Panc1 (cell line): ENCODE data around the gene SETD1A. TPM values are rescaled to one million over a fixed set of nuclear protein-coding genes. Genes with fewer than 3 reads are reported as not detected.

Experiments used
- ATAC-seq: fragments of 200-7000 bp; cut with Tn5 transposase; 2 replicates; pipeline ENCODE4 v1.9.1; 2020; ENCODE audit warnings: mild to moderate bottlenecking, moderate library complexity
- BruUV-seq: library from RNA; stranded (reverse); fragments of 400-500 nt; replicated peaks from 2 replicates; lab custom pipeline; 2021; lab: Mats Ljungman, UMichigan
- CTCF ChIA-PET: fragments of 300-600 bp; sonication (Branson Sonifier 250); formaldehyde crosslinking; loops from one replicate; lab custom pipeline; 2022; ENCODE audit warnings: antibody characterized with exemption; lab: Charles Lee
- POLR2A ChIA-PET: fragments of 300-600 bp; sonication (Branson Sonifier 250); formaldehyde crosslinking; loops from one replicate; lab custom pipeline; 2022; ENCODE audit warnings: antibody characterized with exemption; lab: Charles Lee
- DNase-seq: peaks from one replicate; pipeline ENCODE4 v3.0.0-alpha.2; 2010; ENCODE audit warnings: low read depth, low spot score
- H3K27ac ChIP-seq: 2 replicates; pipeline ENCODE4 v1.5.1; 2011; ENCODE audit warnings: mild to moderate bottlenecking, low read length, inconsistent platforms
- H3K27me3 ChIP-seq: fragments of 200-500 bp; sonication (Bioruptor generic); 2 replicates; pipeline ENCODE4 v1.6.0; 2014; ENCODE audit warnings: low read length, inconsistent platforms; ENCODE audit not compliant: control insufficient read depth, insufficient read depth
- H3K36me3 ChIP-seq: fragments of 200-500 bp; sonication (Bioruptor generic); 2 replicates; pipeline ENCODE4 v1.5.1; 2014; ENCODE audit warnings: inconsistent platforms, mild to moderate bottlenecking, low read length, moderate library complexity; ENCODE audit not compliant: control insufficient read depth, insufficient read depth
- H3K4me1 ChIP-seq: 2 replicates; pipeline ENCODE4 v1.5.1; 2011; ENCODE audit warnings: inconsistent platforms, mild to moderate bottlenecking, low read length, moderate library complexity; ENCODE audit not compliant: control insufficient read depth, insufficient read depth
- H3K4me3 ChIP-seq, 2 experiments: 2 replicates each; pipeline ENCODE4 v1.5.1; 2011 to 2012; ENCODE audit warnings: low read depth in 2 of 2, low read length in 2 of 2, mild to moderate bottlenecking in 2 of 2, inconsistent platforms in 1 of 2, moderate library complexity in 1 of 2
- H3K9me3 ChIP-seq: fragments of 200-500 bp; sonication (Bioruptor generic); 2 replicates; pipeline ENCODE4 v1.5.1; 2014; ENCODE audit warnings: low read depth, mild to moderate bottlenecking, inconsistent platforms, low read length, moderate library complexity; ENCODE audit not compliant: control insufficient read depth, insufficient read depth
- POLR2AphosphoS5 ChIP-seq: IDR thresholded peaks from 2 replicates; pipeline ENCODE4 v1.6.1; 2012; ENCODE audit warnings: mild to moderate bottlenecking, low read depth, low read length, moderate library complexity
- SIN3A ChIP-seq: IDR thresholded peaks from 2 replicates; pipeline ENCODE4 v1.6.1; 2012; ENCODE audit warnings: low read depth, mild to moderate bottlenecking, low read length, moderate library complexity, borderline replicate concordance; ENCODE audit not compliant: insufficient read depth
- TCF7L2 ChIP-seq: IDR thresholded peaks from 2 replicates; pipeline ENCODE4 v1.6.1; 2011; ENCODE audit warnings: mild to moderate bottlenecking, low read depth, low read length, inconsistent platforms
- in situ Hi-C: cut with HindIII; loops from 2 replicates; pipeline ENCODE4 v1.10.0; 2016; ENCODE audit warnings: low sequenced_read_pairs, low pct_unique_long_range_greater_than_20kb
- intact Hi-C: fragments of 100-400 bp; cut with micrococcal nuclease; formaldehyde crosslinking; loops from one replicate; pipeline ENCODE4 v1.10.0; 2022; ENCODE audit not compliant: unreplicated experiment
- total RNA-seq: library from RNA; stranded (reverse); gene quantifications from one replicate; pipeline ENCODE4 v1.2.1, GENCODE V29; 2021; ENCODE audit not compliant: unreplicated experiment
- TF ChIP-seq, protein P1 (sequence below), 2 experiments: IDR thresholded peaks; 2 replicates each; pipeline ENCODE4 v1.6.1; 2011 to 2012; ENCODE audit warnings: low read depth in 2 of 2, control low read depth in 1 of 2, low read length in 1 of 2, mild to moderate bottlenecking in 1 of 2, moderate library complexity in 1 of 2; ENCODE audit not compliant: insufficient read depth in 1 of 2
- TF ChIP-seq, protein P2 (sequence below): fragments of 450-650 bp; IDR thresholded peaks from 2 replicates; pipeline ENCODE4 v1.5.1; 2017; ENCODE audit warnings: mild to moderate bottlenecking

SETD1A gene
- total RNA-seq, 1 experiment from 2014 or later: 38.7 TPM

DNA sequence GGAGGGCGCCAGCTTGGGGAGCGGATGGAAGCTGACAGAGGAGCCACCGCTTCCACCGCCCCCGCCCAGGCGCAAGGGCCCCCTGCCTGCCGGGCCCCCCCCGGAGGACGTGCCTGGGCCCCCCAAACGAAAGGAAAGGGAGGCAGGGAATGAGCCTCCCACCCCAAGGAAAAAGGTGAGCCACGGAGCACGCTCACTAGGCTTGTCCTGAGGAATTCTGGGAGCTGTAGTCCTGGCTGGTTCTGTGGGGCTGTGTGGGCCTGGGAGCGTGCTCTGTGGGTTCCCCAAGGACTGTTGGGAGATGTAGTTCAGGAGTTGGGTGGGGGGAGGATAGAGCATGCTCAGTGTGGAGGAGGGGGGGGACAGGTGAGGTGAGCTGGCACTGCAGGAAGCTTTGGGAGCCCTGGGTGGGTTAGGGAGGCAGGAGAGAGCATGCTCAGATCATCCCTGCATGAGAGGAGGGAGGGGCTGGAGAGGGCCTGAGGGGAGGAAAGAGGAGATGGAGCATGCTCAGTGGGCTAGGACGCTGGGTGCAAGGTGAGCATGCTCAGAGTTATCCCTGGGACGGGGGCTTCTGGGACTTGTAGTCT lies 29.7 kb upstream of the SETD1A start:
- no peak overlapping the region for H3K27ac ChIP-seq
- ChIA-PET CTCF (interaction anchor here (0.8 kb wide), 1 partner anchor 117 kb away, joined by 14 read pairs; no protein-coding TSS in a partner anchor), POLR2A (no interaction called here)
- H3K9me3 ChIP-seq: no peaks in the 10 kb centered on the region
- no TSS peak for BruUV-seq
- H3K36me3 ChIP-seq: no peaks in the 10 kb centered on the region
- no peak overlapping the region for H3K4me3 ChIP-seq
- no peak for DNase-seq
- in situ Hi-C loops (no loop called here), intact Hi-C loops (no loop called here)
- ATAC-seq: peak; percentile 77
- H3K4me1 ChIP-seq: peaks cover 9% of the 10 kb centered on the region
- H3K27me3 ChIP-seq: no peaks in the 10 kb centered on the region
- TF ChIP-seq, protein P1, sequence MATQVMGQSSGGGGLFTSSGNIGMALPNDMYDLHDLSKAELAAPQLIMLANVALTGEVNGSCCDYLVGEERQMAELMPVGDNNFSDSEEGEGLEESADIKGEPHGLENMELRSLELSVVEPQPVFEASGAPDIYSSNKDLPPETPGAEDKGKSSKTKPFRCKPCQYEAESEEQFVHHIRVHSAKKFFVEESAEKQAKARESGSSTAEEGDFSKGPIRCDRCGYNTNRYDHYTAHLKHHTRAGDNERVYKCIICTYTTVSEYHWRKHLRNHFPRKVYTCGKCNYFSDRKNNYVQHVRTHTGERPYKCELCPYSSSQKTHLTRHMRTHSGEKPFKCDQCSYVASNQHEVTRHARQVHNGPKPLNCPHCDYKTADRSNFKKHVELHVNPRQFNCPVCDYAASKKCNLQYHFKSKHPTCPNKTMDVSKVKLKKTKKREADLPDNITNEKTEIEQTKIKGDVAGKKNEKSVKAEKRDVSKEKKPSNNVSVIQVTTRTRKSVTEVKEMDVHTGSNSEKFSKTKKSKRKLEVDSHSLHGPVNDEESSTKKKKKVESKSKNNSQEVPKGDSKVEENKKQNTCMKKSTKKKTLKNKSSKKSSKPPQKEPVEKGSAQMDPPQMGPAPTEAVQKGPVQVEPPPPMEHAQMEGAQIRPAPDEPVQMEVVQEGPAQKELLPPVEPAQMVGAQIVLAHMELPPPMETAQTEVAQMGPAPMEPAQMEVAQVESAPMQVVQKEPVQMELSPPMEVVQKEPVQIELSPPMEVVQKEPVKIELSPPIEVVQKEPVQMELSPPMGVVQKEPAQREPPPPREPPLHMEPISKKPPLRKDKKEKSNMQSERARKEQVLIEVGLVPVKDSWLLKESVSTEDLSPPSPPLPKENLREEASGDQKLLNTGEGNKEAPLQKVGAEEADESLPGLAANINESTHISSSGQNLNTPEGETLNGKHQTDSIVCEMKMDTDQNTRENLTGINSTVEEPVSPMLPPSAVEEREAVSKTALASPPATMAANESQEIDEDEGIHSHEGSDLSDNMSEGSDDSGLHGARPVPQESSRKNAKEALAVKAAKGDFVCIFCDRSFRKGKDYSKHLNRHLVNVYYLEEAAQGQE (IDR thresholded peaks at IDR 0.05; ENCODE audit: insufficient read depth in 1 of 2, low read depth in 2 of 2, low read length in 1 of 2): no peak
- TF ChIP-seq SIN3A (no peak), TCF7L2 (no peak), POLR2AphosphoS5 (no peak)
- TF ChIP-seq, protein P2, sequence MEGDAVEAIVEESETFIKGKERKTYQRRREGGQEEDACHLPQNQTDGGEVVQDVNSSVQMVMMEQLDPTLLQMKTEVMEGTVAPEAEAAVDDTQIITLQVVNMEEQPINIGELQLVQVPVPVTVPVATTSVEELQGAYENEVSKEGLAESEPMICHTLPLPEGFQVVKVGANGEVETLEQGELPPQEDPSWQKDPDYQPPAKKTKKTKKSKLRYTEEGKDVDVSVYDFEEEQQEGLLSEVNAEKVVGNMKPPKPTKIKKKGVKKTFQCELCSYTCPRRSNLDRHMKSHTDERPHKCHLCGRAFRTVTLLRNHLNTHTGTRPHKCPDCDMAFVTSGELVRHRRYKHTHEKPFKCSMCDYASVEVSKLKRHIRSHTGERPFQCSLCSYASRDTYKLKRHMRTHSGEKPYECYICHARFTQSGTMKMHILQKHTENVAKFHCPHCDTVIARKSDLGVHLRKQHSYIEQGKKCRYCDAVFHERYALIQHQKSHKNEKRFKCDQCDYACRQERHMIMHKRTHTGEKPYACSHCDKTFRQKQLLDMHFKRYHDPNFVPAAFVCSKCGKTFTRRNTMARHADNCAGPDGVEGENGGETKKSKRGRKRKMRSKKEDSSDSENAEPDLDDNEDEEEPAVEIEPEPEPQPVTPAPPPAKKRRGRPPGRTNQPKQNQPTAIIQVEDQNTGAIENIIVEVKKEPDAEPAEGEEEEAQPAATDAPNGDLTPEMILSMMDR: no peak

DNA sequence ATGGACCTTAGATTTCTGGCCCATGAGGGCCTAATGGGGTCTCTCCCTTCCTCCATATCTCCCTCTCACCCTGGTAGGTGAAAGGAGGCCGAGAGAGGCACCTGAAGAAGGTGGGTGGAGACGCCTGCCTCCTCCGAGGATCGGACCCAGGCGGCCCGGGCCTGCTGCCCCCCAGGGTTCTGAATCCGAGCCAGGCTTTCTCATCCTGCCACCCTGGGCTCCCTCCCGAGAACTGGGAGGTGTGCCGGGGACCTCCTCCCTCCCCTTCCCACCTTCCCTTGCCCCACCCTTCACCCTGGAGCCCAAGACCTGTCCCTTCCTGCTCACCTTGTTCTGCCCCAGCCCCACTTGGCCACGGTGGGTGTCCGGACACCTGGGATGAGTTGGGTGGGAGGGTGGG lies 29.2 kb upstream of the SETD1A start:
- no peak for DNase-seq
- intact Hi-C loops: no loop called here
- Histone ChIP-seq H3K36me3 (no peaks in the 10 kb centered on the region), H3K27ac (no peak overlapping the region), H3K4me3 (no peak overlapping the region), H3K27me3 (no peaks in the 10 kb centered on the region), H3K4me1 (peaks cover 9% of the 10 kb centered on the region), H3K9me3 (no peaks in the 10 kb centered on the region)
- no peak for ATAC-seq
- ChIA-PET POLR2A (no interaction called here), CTCF (no interaction called here)
- no TSS peak for BruUV-seq
- in situ Hi-C loops: no loop called here
- no peak for TF ChIP-seq POLR2AphosphoS5

DNA sequence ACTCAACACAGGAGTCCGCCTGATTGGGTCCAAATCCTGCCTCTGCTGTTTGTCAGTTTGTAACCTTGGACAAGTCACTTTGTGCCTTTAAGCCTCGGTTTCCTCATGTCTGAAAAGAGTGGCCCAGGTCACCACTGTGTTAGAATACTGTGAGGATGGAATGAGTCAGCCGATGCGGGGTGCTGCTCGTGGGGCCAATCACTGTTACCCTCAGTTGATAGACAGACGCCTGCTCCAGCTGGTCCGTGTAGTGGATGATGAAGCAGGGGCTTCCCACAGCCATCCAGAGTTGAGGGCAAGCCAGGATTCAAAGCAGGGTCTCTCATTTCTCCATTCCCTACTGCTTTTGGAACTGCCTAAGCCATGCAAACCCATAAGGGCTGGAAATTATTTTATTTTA lies 28.4 kb upstream of the SETD1A start:
- Histone ChIP-seq H3K4me1 (peaks cover 9% of the 10 kb centered on the region), H3K27ac (no peak overlapping the region), H3K9me3 (no peaks in the 10 kb centered on the region), H3K4me3 (no peak overlapping the region), H3K27me3 (no peaks in the 10 kb centered on the region), H3K36me3 (no peaks in the 10 kb centered on the region)
- ATAC-seq (no peak), DNase-seq (no peak)
- in situ Hi-C loops: no loop called here
- TF ChIP-seq POLR2AphosphoS5: no peak
- TF ChIP-seq TCF7L2: no peak
- TF ChIP-seq, protein P1 (IDR thresholded peaks at IDR 0.05; ENCODE audit: insufficient read depth in 1 of 2, low read depth in 2 of 2, low read length in 1 of 2): no peak
- TF ChIP-seq SIN3A: no peak
- TF ChIP-seq, protein P2: no peak
- no TSS peak for BruUV-seq
- ChIA-PET CTCF (interaction anchor here (1.0 kb wide), 1 partner anchor 12 kb away, joined by 3 read pairs; no protein-coding TSS in a partner anchor), POLR2A (no interaction called here)
- intact Hi-C loops: no loop called here
